ENCODE results near the gene NOTUM. TPM values are rescaled to one million over a fixed set of nuclear protein-coding genes. Genes with fewer than 3 reads are reported as not detected.

Gene NOTUM
- 1 to 10 TPM in 2 of 8 experiments, under 1 TPM in 4, not detected in 2; 0.08 to 1.3 (median 0.40) TPM for total RNA-seq

DNA sequence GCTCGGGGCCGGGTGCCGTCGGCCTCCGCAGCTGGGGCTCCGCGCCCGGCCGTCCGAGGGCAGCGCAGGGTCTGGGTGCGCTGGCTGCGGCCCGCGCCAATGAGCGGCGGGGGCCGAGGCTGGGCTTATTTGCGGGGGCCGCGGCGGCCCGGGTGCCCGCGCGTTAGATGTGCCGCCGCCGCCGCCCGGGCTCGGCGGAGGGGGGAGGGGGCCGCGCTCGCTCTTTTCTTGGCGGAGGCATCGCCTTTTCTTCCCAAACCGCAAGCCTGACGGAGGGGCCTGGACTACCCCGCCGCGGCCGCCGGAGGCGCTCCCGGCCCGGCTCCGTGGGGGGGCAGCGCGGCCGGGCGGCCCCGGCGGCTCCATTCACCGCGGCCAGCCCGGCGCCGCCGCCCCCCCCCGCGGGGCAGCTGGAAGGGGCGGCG lies at the start of gene NOTUM:
Gene NOTUM, minus strand, starts transcription at position 101 of the 425 bp plus-strand sequence. CDS start 278 bp downstream, outside the sequence.
- ATAC-seq (replicated peaks in 6 of 8) = peak; percentile 16 to 70 (median 41)

DNA sequence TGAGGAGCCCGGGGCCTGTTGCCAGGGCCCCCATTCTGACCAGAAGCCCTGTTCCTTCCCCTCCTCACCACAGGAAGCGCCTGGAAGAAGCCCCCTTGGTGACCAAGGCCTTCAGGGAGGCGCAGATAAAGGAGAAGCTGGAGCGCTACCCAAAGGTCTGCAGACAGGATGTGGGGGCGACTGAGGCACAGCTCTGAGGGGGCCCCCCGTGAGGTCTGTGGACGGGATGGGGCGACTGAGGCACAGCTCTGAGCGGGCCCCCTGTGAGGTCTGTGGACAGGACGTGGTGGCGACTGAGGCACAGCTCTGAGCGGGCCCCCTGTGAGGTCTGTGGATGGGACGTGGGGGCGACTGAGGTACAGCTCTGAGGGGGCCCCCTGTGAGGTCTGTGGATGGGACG lies 48.4 kb upstream of the NOTUM start:
- no peak for ATAC-seq (replicated peaks in 6 of 8)
- Histone ChIP-seq H3K4me3 (no peak overlapping the region), H3K4me1 (replicated peaks in 1 of 2) (peaks cover 13 to 26% of the 10 kb centered on the region in 2 donors), H3K27ac (no peak overlapping the region)
- in situ Hi-C loops (cut with MboI; ENCODE audit: low pct_unique_long_range_greater_than_20kb in 2 of 9, low sequenced_read_pairs in 9 of 9, unreplicated experiment in 9 of 9) = no loop called here
- WGBS, 10 experiments = 96 to 100% methylated on average over 2 to 4 of the region's 15 CpGs; no CpG with 5 or more reads in 8 of the 10 experiments

More for the DNA sequence above, at the start of gene NOTUM:
- H3K4me1 ChIP-seq (replicated peaks in 1 of 2) = peaks cover 13 to 24% of the 10 kb centered on the region in 2 donors
- in situ Hi-C loops (cut with MboI; ENCODE audit: low pct_unique_long_range_greater_than_20kb in 2 of 9, low sequenced_read_pairs in 9 of 9, unreplicated experiment in 9 of 9) = no loop called here
- H3K27ac ChIP-seq = no peak within 1 kb of the TSS
- WGBS, 10 experiments = no CpG with 5 or more reads among the region's 65 CpGs
- H3K4me3 ChIP-seq = peak within 1 kb of the TSS; percentile 22 to 36 (median 28)

DNA sequence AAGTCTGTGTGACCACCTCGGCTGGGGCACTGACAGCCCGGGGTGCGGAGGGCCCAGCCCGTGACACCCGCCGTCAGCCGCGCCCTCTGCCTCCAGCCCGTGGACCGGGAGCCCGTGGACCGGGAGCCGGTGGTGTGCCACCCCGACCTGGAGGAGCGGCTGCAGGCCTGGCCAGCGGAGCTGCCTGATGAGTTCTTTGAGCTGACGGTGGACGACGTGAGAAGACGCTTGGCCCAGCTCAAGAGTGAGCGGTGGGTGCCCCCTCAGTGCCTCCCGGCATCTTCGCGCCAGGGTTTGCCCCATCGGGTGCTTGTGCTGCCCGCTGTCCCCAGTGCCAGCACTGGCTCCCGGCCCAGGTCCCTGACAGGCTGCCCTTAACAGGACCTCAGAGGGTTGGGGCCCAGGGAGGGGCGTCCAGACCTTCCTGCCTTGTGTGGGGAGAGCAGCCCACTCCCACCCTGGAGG lies 48.0 kb upstream of the NOTUM start:
- H3K27ac ChIP-seq = no peak overlapping the region
- WGBS, 10 experiments = 90 to 100% (median 100%) methylated on average over 1 to 4 of the region's 28 CpGs; no CpG with 5 or more reads in 7 of the 10 experiments
- no peak for ATAC-seq (replicated peaks in 6 of 8)
- no peak overlapping the region for H3K4me3 ChIP-seq
- in situ Hi-C loops (cut with MboI; ENCODE audit: low pct_unique_long_range_greater_than_20kb in 2 of 9, low sequenced_read_pairs in 9 of 9, unreplicated experiment in 9 of 9) = no loop called here
- peaks cover 13 to 30% of the 10 kb centered on the region in 2 donors for H3K4me1 ChIP-seq (replicated peaks in 1 of 2)

DNA sequence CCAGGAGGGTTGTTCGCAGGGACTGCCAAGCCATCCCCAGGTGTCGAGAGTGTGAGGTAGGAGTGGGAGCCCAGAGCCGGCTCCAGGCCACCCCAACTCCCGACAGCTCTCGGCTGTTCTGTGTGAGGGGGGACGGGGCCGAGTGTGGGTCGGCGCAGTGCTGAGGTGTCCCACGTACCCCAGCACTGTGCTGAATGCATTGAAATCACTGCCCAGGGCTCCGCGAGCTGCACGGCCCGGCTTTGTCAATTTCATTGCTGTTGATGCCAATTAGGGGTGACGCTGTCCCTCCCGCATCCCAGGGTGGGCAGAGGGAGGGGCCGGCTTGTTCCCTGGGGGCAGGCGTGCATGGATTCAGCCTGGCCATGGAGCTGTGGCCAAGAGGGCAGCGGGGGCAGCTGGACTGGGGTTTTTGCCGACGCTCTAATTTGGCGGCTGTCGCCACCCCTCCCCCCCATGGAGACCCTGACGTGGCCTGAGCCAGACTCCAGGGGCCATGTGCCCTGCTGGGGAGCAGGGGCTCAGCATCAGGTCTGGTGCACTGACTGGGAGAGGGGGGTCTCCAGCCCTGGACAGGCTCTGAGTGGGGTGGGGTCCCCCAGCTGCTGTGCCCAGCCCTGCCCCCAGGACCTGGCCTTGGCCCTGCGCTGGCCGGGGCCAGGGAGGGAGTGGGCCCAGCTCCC lies 47.4 kb upstream of the NOTUM start:
- H3K4me3 ChIP-seq = no peak overlapping the region
- 80 to 100% (median 90%) methylated on average over 3 to 8 of the region's 26 CpGs; no CpG with 5 or more reads in 7 of the 10 experiments for WGBS, 10 experiments
- H3K4me1 ChIP-seq (replicated peaks in 1 of 2) = peaks cover 13 to 35% of the 10 kb centered on the region in 2 donors
- no peak overlapping the region for H3K27ac ChIP-seq
- no peak for ATAC-seq (replicated peaks in 6 of 8)
- in situ Hi-C loops (cut with MboI; ENCODE audit: low pct_unique_long_range_greater_than_20kb in 2 of 9, low sequenced_read_pairs in 9 of 9, unreplicated experiment in 9 of 9) = no loop called here

DNA sequence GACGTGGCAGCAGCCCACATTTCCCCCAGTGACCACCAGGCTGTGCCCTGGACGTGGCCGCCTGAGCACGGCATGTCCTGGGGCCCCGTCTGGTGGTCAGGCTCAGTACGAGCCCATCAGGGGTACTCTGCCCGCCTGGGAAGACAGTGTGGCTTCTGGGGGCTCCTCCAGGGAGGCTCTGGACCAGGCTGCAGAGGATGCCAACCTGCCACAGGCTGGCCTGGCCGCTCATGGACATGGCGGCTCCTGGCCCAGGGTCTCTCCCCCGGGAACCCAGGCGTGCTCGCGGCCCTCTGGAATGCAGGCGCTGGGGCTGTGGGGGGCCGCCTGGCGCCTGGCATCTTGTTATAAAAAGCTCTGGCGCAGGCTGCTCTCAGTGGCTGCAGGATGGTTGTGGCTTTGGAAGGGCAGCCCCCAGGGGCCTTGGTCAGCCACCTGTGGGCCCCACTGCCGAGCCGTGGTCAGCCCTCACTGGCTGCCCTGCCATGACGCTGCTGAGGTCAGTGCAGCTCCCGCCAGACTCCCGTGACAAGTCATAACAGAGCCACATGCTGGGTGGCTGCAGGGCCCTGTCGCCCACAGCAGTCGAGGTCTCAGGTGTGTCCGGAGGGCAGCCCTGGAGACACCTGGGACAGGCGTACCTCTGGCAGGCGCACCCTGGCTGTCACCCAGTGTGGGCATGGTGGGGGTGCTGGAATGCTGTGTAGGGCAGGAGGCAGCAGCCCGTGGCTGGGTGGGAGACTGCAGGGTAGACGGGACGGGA lies 46.7 kb upstream of the NOTUM start:
- no peak for ATAC-seq (replicated peaks in 6 of 8)
- in situ Hi-C loops (cut with MboI; ENCODE audit: low pct_unique_long_range_greater_than_20kb in 2 of 9, low sequenced_read_pairs in 9 of 9, unreplicated experiment in 9 of 9) = no loop called here
- 93 to 100% methylated on average over 3 to 4 of the region's 30 CpGs; no CpG with 5 or more reads in 8 of the 10 experiments for WGBS, 10 experiments

DNA sequence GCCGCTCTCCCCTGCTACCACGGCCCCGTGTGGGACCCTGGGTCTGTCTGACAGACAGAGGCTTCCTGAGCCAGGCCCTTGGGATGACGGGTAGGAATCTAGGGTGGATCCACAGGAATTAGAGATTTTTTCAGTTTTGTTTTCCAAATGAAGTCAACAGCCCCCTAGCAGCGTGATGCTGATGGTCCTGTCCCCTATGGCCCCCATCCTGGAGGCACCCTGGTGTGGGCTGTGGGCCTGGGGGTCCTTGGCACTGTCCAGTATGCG lies 46.2 kb upstream of the NOTUM start:
- Histone ChIP-seq H3K4me1 (replicated peaks in 1 of 2) (peaks cover 2 to 25% of the 10 kb centered on the region in 2 donors), H3K27ac (no peak overlapping the region), H3K4me3 (no peak overlapping the region)
- no peak for ATAC-seq (replicated peaks in 6 of 8)
- in situ Hi-C loops (cut with MboI; ENCODE audit: low pct_unique_long_range_greater_than_20kb in 2 of 9, low sequenced_read_pairs in 9 of 9, unreplicated experiment in 9 of 9) = no loop called here
- WGBS, 10 experiments = 86 to 100% (median 90%) methylated on average over 1 to 2 of the region's 6 CpGs; no CpG with 5 or more reads in 7 of the 10 experiments

More for the DNA sequence above, 46.7 kb upstream of the NOTUM start:
- H3K4me3 ChIP-seq = no peak overlapping the region
- H3K27ac ChIP-seq = no peak overlapping the region
- H3K4me1 ChIP-seq (replicated peaks in 1 of 2) = peaks cover 7 to 30% of the 10 kb centered on the region in 2 donors

DNA sequence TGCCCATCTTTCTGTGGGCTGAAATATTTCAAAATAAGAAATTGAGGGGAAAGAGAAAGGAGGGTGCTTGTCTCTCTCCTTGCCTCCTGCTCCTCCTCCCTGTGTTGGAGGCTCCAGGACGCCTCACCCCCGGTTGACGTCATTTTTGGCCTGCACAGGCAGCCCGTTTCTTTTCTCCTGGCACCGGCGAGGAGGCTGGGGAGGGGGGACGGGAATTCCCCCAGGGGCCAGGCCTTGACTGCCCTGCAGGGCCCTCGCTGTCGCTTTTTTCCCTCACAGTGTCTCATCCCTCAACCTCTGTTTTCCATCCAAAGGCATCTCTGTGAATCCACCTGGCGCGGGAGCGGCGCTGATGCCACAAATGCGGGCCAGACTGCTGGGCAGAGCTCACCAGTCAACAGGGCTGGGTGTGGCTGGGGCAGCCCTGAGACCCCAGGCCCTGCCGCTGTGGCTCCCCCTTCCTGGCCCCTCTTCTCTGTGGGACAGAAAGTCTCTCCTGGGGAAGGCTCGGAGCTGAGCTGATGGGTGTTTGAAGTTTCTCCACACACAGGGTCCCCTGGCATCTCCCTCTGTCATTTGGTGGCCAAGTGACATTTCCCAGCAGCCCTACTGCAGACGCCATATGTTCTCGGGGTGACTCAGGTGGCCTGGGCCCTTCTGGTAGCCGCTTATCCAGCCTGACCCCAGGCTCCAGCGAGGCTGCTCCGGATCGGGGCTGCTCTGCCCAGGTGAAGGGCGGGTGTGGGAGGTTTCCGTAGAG lies 45.7 kb upstream of the NOTUM start:
- in situ Hi-C loops (cut with MboI; ENCODE audit: low pct_unique_long_range_greater_than_20kb in 2 of 9, low sequenced_read_pairs in 9 of 9, unreplicated experiment in 9 of 9) = no loop called here
- H3K27ac ChIP-seq = no peak overlapping the region
- ATAC-seq (replicated peaks in 6 of 8) = peak in 2 of 8 experiments; percentile 3 to 12
- H3K4me3 ChIP-seq = no peak overlapping the region
- WGBS, 10 experiments = 85 to 100% (median 93%) methylated on average over 1 to 3 of the region's 24 CpGs; no CpG with 5 or more reads in 6 of the 10 experiments
- H3K4me1 ChIP-seq (replicated peaks in 1 of 2) = peaks cover 0 to 22% of the 10 kb centered on the region in 2 donors

DNA sequence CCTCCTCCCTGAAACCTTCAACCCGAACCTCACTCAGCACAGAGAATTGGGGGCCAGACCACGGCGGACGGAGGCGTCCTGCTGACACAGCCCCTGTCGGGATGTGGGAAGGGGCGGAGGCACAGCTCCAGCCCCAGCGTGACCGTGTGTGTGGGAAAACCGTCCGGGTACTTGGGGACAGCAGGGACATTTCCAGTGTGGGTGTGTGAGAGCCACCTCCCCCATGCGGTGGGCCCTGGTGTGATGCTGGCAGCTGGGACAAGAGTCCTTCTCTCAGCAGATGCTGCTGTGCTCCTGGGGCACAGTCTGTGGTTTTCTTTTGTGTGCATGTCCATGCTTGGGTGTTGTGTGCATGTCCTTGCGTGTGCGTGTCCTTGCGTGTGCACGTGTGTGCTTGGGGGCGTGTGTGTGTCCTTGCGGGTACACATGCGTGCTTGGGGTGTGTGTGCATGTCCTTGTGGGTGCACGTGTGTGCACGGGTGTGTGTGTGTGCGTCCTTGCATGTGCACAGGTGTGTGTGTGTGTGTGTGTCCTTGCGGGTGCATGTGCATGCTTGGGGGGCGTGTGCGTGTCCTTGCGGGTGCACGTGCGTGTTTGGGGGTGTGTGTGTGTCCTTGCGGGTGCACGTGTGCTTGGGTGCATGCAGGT lies 44.8 kb upstream of the NOTUM start:
- in situ Hi-C loops (cut with MboI; ENCODE audit: low pct_unique_long_range_greater_than_20kb in 2 of 9, low sequenced_read_pairs in 9 of 9, unreplicated experiment in 9 of 9) = no loop called here
- WGBS, 10 experiments = 73 to 100% (median 86%) methylated on average over 1 to 10 of the region's 30 CpGs; no CpG with 5 or more reads in 4 of the 10 experiments
- peaks cover 0 to 22% of the 10 kb centered on the region in 2 donors for H3K4me1 ChIP-seq (replicated peaks in 1 of 2)
- H3K4me3 ChIP-seq = no peak overlapping the region
- no peak for ATAC-seq (replicated peaks in 6 of 8)
- H3K27ac ChIP-seq = no peak overlapping the region

DNA sequence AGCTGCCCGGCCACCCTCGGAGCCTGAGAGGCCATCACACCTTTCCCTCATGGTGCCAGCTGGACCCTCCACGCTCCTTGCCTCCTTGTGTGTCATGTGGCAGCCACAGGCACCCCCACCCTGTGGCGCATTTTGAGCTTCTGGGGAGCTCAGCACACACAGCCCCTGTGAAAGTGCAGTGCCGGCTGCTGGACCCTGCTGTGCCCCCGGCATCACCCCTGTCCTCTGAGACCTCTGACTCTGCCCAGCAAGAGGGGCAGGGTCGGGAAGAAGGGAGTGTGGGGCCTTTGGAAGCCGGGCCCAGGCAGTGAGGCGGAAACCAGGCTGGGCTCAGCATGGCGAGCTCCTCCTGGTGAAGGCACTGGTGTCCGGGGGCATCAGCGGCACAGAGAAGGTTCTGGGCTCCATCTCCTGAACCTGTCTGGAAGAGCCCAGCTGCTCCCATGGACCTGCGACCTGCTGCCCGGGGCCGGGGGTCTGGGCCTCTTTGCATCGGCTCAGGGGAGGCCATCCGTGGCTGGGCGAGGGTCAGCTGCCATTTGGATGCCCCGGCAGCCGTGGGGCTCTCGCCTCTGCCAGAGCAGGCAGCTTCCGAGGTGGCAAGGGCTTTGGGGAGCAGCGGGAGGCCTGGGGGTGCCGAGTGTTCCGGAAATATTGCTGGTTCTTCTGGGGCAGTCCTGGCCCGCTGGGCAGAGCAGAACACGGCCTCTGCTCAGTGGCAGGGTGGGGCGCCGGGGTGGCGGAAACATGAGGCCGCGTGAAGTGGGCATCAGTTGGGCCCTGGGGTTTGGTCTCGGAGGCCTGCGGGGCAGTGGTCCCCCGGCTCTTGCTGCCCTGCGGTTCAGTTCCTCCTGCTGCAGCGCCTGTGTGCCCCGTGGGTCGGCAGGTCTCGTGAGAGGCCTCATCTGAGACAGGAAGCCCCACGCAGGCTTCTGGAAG lies 43.8 kb upstream of the NOTUM start:
- peaks cover 0 to 22% of the 10 kb centered on the region in 2 donors for H3K4me1 ChIP-seq (replicated peaks in 1 of 2)
- in situ Hi-C loops (cut with MboI; ENCODE audit: low pct_unique_long_range_greater_than_20kb in 2 of 9, low sequenced_read_pairs in 9 of 9, unreplicated experiment in 9 of 9) = no loop called here
- no peak overlapping the region for H3K4me3 ChIP-seq
- ATAC-seq (replicated peaks in 6 of 8) = no peak
- H3K27ac ChIP-seq = no peak overlapping the region
- WGBS, 10 experiments = 60 to 100% (median 80%) methylated on average over 1 to 2 of the region's 41 CpGs; no CpG with 5 or more reads in 5 of the 10 experiments

DNA sequence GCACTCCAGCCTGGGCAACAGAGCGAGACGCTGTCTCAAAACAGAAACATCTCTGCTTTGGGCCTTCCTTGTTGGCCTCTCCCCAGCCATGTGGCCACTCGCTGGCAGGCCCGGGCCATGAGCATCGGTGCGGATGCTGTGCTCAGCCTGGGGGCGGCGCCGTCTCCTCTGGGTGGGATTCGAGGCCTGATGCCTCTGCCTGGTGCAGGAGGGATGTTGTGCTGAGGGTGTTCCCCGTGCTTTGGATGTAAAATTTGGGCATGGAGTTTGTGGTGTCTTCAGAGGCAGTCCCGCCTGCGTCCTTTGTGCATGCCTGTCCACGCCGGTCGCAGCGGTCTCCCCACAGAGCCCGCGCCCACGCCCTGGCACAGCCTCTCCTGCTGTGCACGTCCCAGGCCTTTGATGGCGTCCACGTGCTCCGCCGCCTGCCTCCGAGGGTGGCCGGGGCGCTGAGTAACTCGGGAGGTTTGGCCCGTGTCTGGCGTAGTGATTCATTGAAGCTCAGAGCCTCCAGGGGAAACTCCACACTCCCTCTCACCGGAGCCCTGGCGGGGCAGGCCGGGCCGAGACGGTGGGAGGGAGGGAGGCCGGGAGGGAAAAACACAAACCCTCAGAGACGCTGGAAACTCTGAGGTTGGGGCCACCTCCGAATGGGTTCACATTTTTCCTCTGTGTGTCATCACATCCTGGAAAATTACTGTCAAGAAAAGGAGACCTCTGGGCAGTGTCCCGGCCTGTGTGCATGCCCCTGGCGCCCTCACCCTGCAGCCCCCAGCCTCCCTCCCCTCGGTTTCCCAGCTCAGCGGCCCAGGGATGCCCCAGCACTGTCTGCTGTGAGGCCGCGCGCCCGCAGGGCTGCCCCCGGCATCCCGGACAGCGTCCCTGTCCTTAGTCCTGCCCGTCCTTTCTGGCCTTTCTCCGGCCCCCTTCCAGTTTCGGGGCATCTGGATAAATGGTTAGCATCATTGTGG lies 42.7 kb upstream of the NOTUM start:
- in situ Hi-C loops (cut with MboI; ENCODE audit: low pct_unique_long_range_greater_than_20kb in 2 of 9, low sequenced_read_pairs in 9 of 9, unreplicated experiment in 9 of 9) = no loop called here
- Histone ChIP-seq H3K27ac (peak overlapping the region in 1 of 2 donors; percentile 37), H3K4me1 (replicated peaks in 1 of 2) (peaks cover 0 to 22% of the 10 kb centered on the region in 2 donors), H3K4me3 (no peak overlapping the region)
- 10 to 79% (median 60%) methylated on average over 2 to 32 of the region's 53 CpGs; no CpG with 5 or more reads in 5 of the 10 experiments for WGBS, 10 experiments
- peak; percentile 78 to 96 (median 87) for ATAC-seq (replicated peaks in 6 of 8)

DNA sequence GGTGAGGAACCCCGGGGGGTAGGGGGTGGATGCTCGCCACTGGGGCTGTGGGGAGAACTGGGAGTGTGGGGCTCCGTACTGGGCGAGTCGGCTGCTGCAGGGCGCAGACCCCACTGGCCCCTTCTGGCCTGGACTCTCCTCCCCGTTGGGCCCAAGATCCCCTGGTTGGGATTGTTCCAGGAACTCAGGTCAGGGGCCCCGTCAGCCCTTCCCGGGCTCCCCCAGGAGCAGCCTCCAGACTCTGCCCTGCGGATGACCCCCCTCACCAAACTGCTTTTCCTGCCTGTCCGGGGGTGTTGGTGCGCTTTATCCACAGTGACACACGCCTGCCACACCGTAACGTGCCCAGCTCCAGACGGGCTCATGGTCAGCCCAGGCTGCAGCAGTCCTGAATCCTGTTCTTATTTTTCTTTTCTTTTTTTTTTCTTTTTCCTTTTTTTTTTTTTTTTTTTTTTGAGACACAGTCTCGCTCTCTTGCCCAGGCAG lies 40.6 kb upstream of the NOTUM start:
- WGBS, 10 experiments = 40 to 100% (median 97%) methylated on average over 1 to 9 of the region's 17 CpGs; no CpG with 5 or more reads in 1 of the 10 experiments
- H3K27ac ChIP-seq = no peak overlapping the region
- peaks cover 0 to 14% of the 10 kb centered on the region in 2 donors for H3K4me1 ChIP-seq (replicated peaks in 1 of 2)
- in situ Hi-C loops (cut with MboI; ENCODE audit: low pct_unique_long_range_greater_than_20kb in 2 of 9, low sequenced_read_pairs in 9 of 9, unreplicated experiment in 9 of 9) = no loop called here
- ATAC-seq (replicated peaks in 6 of 8) = no peak
- no peak overlapping the region for H3K4me3 ChIP-seq
